Loucy (cell line): Measurements from ENCODE around the gene ZNF853.

ENCODE experiments used
- H2AFZ ChIP-seq: fragments of 200-600 bp; sonication (generic); 2 replicates; pipeline ENCODE4 v1.6.0; 2016; ENCODE audit warnings: antibody characterized with exemption, mild to moderate bottlenecking, low read length, moderate library complexity
- H3F3A ChIP-seq: fragments of 200-600 bp; 2 replicates; pipeline ENCODE4 v1.6.0; 2016; ENCODE audit warnings: antibody characterized with exemption, low read depth, mild to moderate bottlenecking
- H3K27me3 ChIP-seq: fragments of 200-600 bp; sonication (generic); 2 replicates; pipeline ENCODE4 v1.6.1; 2014; ENCODE audit warnings: low read length, mild to moderate bottlenecking; ENCODE audit not compliant: insufficient read depth, poor library complexity, severe bottlenecking
- H3K36me3 ChIP-seq: fragments of 200-600 bp; sonication (generic); 2 replicates; pipeline ENCODE4 v1.6.1; 2016; ENCODE audit warnings: low read length; ENCODE audit not compliant: insufficient read depth
- H3K4me1 ChIP-seq: fragments of 200-600 bp; sonication (generic); 2 replicates; pipeline ENCODE4 v1.5.1; 2014; ENCODE audit warnings: low read length, mild to moderate bottlenecking; ENCODE audit not compliant: insufficient read depth, poor library complexity, severe bottlenecking
- H3K4me2 ChIP-seq: fragments of 200-600 bp; sonication (generic); 2 replicates; pipeline ENCODE4 v1.6.0; 2014; ENCODE audit warnings: antibody characterized with exemption, low read length, low read depth, mild to moderate bottlenecking; ENCODE audit not compliant: poor library complexity, severe bottlenecking
- H3K4me3 ChIP-seq: fragments of 200-600 bp; sonication (generic); 2 replicates; pipeline ENCODE4 v1.5.1; 2014; ENCODE audit warnings: low read length, mild to moderate bottlenecking, mixed read lengths; ENCODE audit not compliant: poor library complexity, severe bottlenecking
- H3K79me2 ChIP-seq: fragments of 200-600 bp; sonication (generic); 2 replicates; pipeline ENCODE4 v1.6.1; 2014; ENCODE audit warnings: low read length; ENCODE audit not compliant: insufficient read depth
- H3K9ac ChIP-seq: fragments of 200-600 bp; sonication (generic); 2 replicates; pipeline ENCODE4 v1.6.0; 2014; ENCODE audit warnings: mild to moderate bottlenecking, low read depth, low read length, moderate library complexity; ENCODE audit not compliant: poor library complexity, severe bottlenecking
- H3K9me2 ChIP-seq: fragments of 200-600 bp; sonication (generic); replicated peaks from 2 replicates; pipeline ENCODE4 v1.6.1; 2016; ENCODE audit warnings: low read depth, low read length, mixed read lengths
- H3K9me3 ChIP-seq: fragments of 200-600 bp; sonication (generic); 2 replicates; pipeline ENCODE4 v1.6.1; 2014; ENCODE audit warnings: mild to moderate bottlenecking, antibody characterized with exemption, low read length, low read depth; ENCODE audit not compliant: insufficient read depth
- H4K20me1 ChIP-seq: fragments of 200-600 bp; sonication (generic); 2 replicates; pipeline ENCODE4 v1.6.0; 2014; ENCODE audit warnings: antibody characterized with exemption, low read length, mild to moderate bottlenecking; ENCODE audit not compliant: insufficient read depth, poor library complexity, severe bottlenecking
- CTCF ChIP-seq: fragments of 200-600 bp; sonication (generic); conservative IDR thresholded peaks from 2 replicates; pipeline ENCODE4 v1.5.1; 2014; ENCODE audit warnings: mild to moderate bottlenecking, antibody characterized with exemption, low read length
- EZH2phosphoT487 ChIP-seq: fragments of 200-600 bp; IDR thresholded peaks from 2 replicates; pipeline ENCODE4 v1.6.1; 2018; ENCODE audit warnings: antibody characterized with exemption, mild to moderate bottlenecking, moderate library complexity, borderline replicate concordance

Gene ZNF853

GRCh38 chr7:6644728-6645127 is 29.3 kb downstream of the ZNF853 start:
- Histone ChIP-seq H3K36me3 (peaks cover 48% of the 10 kb centered on the region; the same call in 1 of the 2 replicates), H3K9ac (no peak overlapping the region), H3K79me2 (peaks cover 32% of the 10 kb centered on the region; the same call in 1 of the 2 replicates), H3K27me3 (no peaks in the 10 kb centered on the region), H3F3A (no peaks in the 10 kb centered on the region), H3K4me3 (no peak overlapping the region), H4K20me1 (peaks cover 21% of the 10 kb centered on the region), H3K9me3 (no peaks in the 10 kb centered on the region), H2AFZ (no peak overlapping the region), H3K9me2 (no peaks in the 10 kb centered on the region), H3K4me1 (peaks cover 6% of the 10 kb centered on the region), H3K4me2 (no peak overlapping the region)
- no peak for TF ChIP-seq EZH2phosphoT487
- no peak for TF ChIP-seq CTCF

GRCh38 chr7:6646465-6646864 is 31.1 kb downstream of the ZNF853 start:
- H3K4me3 ChIP-seq, result no peak overlapping the region
- TF ChIP-seq CTCF (no peak), EZH2phosphoT487 (no peak)
- peaks cover 57% of the 10 kb centered on the region; the same call in 1 of the 2 replicates for H3K36me3 ChIP-seq
- H3K79me2 ChIP-seq, result peaks cover 15% of the 10 kb centered on the region; the same call in 1 of the 2 replicates
- no peaks in the 10 kb centered on the region for H3F3A ChIP-seq
- no peak overlapping the region for H3K4me2 ChIP-seq
- peaks cover 4% of the 10 kb centered on the region for H4K20me1 ChIP-seq
- H3K9me3 ChIP-seq, result no peaks in the 10 kb centered on the region
- no peak overlapping the region for H2AFZ ChIP-seq
- no peaks in the 10 kb centered on the region for H3K9me2 ChIP-seq
- H3K9ac ChIP-seq, result no peak overlapping the region
- no peaks in the 10 kb centered on the region for H3K27me3 ChIP-seq
- no peaks in the 10 kb centered on the region for H3K4me1 ChIP-seq

- H3K4me1 ChIP-seq, result no peaks in the 10 kb centered on the region
- no peaks in the 10 kb centered on the region for H3K9me3 ChIP-seq
- peaks cover 51% of the 10 kb centered on the region; the same call in 1 of the 2 replicates for H3K36me3 ChIP-seq
- no peaks in the 10 kb centered on the region for H3K27me3 ChIP-seq
- no peak overlapping the region for H2AFZ ChIP-seq
- no peak overlapping the region for H3K9ac ChIP-seq
- H4K20me1 ChIP-seq, result peaks cover 3% of the 10 kb centered on the region
- no peaks in the 10 kb centered on the region for H3K9me2 ChIP-seq
- peaks cover 15% of the 10 kb centered on the region; the same call in 1 of the 2 replicates for H3K79me2 ChIP-seq
- no peaks in the 10 kb centered on the region for H3F3A ChIP-seq
- no peak overlapping the region for H3K4me2 ChIP-seq
- no peak overlapping the region for H3K4me3 ChIP-seq
- TF ChIP-seq EZH2phosphoT487, result no peak
- TF ChIP-seq CTCF, result no peak
Measured at GRCh38 chr7:6647080-6647479, 31.7 kb downstream of the ZNF853 start.
